HepG2 (cell line): ENCODE results near the gene KIF1C. TPM values are rescaled to one million over a fixed set of nuclear protein-coding genes. Genes with fewer than 3 reads are reported as not detected.

Source experiments
- CEBPB ChIP-seq: IDR thresholded peaks from 2 replicates; pipeline ENCODE4 v1.6.1; 2011; ENCODE audit warnings: low read depth, low read length, improper control_type of control experiment, borderline replicate concordance
- CENPT ChIP-seq: sonication (generic); formaldehyde crosslinking; IDR thresholded peaks from 2 replicates; pipeline ENCODE4 v1.8.0; 2022; ENCODE audit warnings: low read depth, mild to moderate bottlenecking, moderate library complexity, missing genetic modification reagents
- EP300 ChIP-seq, 3 experiments: sonication (generic) in 1 of 3; formaldehyde crosslinking in 1 of 3; IDR thresholded peaks; 2 replicates each; pipeline versions ENCODE4 v1.5.1 to v1.6.1; 2011 to 2020; ENCODE audit warnings: low read depth in 2 of 3, low read length in 2 of 3, borderline replicate concordance in 1 of 3, improper control_type of control experiment in 1 of 3, mild to moderate bottlenecking in 1 of 3, missing genetic modification reagents in 1 of 3, moderate library complexity in 1 of 3
- HMGA1 ChIP-seq: sonication (generic); formaldehyde crosslinking; conservative IDR thresholded peaks from 2 replicates; pipeline ENCODE4 v1.4.0; 2020; ENCODE audit warnings: missing genetic modification reagents
- HOXA7 ChIP-seq: sonication (generic); formaldehyde crosslinking; IDR thresholded peaks from 2 replicates; pipeline ENCODE4 v1.8.1; 2022; ENCODE audit warnings: mild to moderate bottlenecking, missing genetic modification reagents, moderate library complexity
- NFE2 ChIP-seq: sonication (generic); formaldehyde crosslinking; IDR thresholded peaks from 2 replicates; pipeline ENCODE4 v1.4.0; 2020; ENCODE audit warnings: missing genetic modification reagents
- SRF ChIP-seq: IDR thresholded peaks from 2 replicates; pipeline ENCODE4 v1.6.1; 2011; ENCODE audit warnings: mild to moderate bottlenecking, low read depth, low read length, moderate library complexity
- ZBTB20 ChIP-seq: sonication (generic); formaldehyde crosslinking; IDR thresholded peaks from 2 replicates; pipeline ENCODE4 v1.8.1; 2023; ENCODE audit warnings: missing genetic modification reagents, low read depth, mild to moderate bottlenecking, borderline replicate concordance
- ZKSCAN5 ChIP-seq: sonication (generic); formaldehyde crosslinking; IDR thresholded peaks from 2 replicates; pipeline ENCODE4 v1.5.1; 2020; ENCODE audit warnings: mild to moderate bottlenecking, missing genetic modification reagents
- ZNF552 ChIP-seq: sonication (generic); formaldehyde crosslinking; IDR thresholded peaks from 2 replicates; pipeline ENCODE4 v1.9.0; 2022; ENCODE audit warnings: missing genetic modification reagents, mild to moderate bottlenecking, borderline replicate concordance
- ZNF639 ChIP-seq: conservative IDR thresholded peaks from 2 replicates; pipeline ENCODE4 v1.6.1; 2018; ENCODE audit warnings: missing genetic modification reagents
- ZNF703 ChIP-seq: sonication (generic); formaldehyde crosslinking; IDR thresholded peaks from 2 replicates; pipeline ENCODE4 v1.5.1; 2020; ENCODE audit warnings: missing genetic modification reagents, mild to moderate bottlenecking, moderate library complexity, borderline replicate concordance
- ZNF766 ChIP-seq: sonication (generic); formaldehyde crosslinking; IDR thresholded peaks from 2 replicates; pipeline ENCODE4 v1.5.0; 2020; ENCODE audit warnings: missing genetic modification reagents, borderline replicate concordance
- polyA plus RNA-seq, 8 experiments: library from polyadenylated mRNA; depleted of rRNA in 3 of 8; stranded (reverse) in 7 of 8; unstranded in 1 of 8; fragments of >200 nt; fragmentation: Illumina TruSeq in 4 of 8; extraction: Trizol in 4 of 8; gene quantifications; 2 replicates each; pipeline versions ENCODE4 v1.2.1 to v1.2.3, GENCODE V29; 2011 to 2016; ENCODE audit warnings: low read depth in 4 of 8, missing spikeins in 1 of 8, mixed read lengths in 1 of 8; ENCODE audit not compliant: insufficient read depth in 1 of 8
- total RNA-seq, 5 experiments: library from RNA; depleted of rRNA; stranded (reverse); fragments of >200 nt; fragmentation: Illumina TruSeq; extraction: Trizol; gene quantifications; 2 replicates each; pipeline ENCODE4 v1.2.3, GENCODE V29; 2016; ENCODE audit warnings: low read depth in 1 of 5
- TF ChIP-seq, protein P1 (sequence below): sonication (generic); formaldehyde crosslinking; IDR thresholded peaks from 2 replicates; pipeline ENCODE4 v1.8.0; 2022; ENCODE audit warnings: missing genetic modification reagents, low read depth, mild to moderate bottlenecking, borderline replicate concordance
- TF ChIP-seq, protein P2 (sequence below), 2 experiments: fragments of 450-650 bp in 1 of 2; sonication (generic) in 1 of 2; formaldehyde crosslinking; IDR thresholded peaks; 2 replicates each; pipeline versions ENCODE4 v1.5.0 to v1.8.0; 2020 to 2022; ENCODE audit warnings: mild to moderate bottlenecking in 1 of 2, missing genetic modification reagents in 1 of 2
- TF ChIP-seq, protein P3 (sequence below): sonication (generic); formaldehyde crosslinking; IDR thresholded peaks from 2 replicates; pipeline ENCODE4 v1.8.1; 2022; ENCODE audit warnings: low read depth, mild to moderate bottlenecking, missing genetic modification reagents
- TF ChIP-seq, protein P4 (sequence below): sonication (generic); formaldehyde crosslinking; IDR thresholded peaks from 2 replicates; pipeline ENCODE4 v1.5.0; 2020; ENCODE audit warnings: mild to moderate bottlenecking, missing genetic modification reagents

The KIF1C gene
- total and polyA plus RNA-seq, 2 of the 13 experiments (the other 11 are each of a cell fraction or from before 2014, with no cell fraction given), result 70.0 to 104 TPM

GRCh38 chr17:4969551-4970173, 28.1 kb upstream of the KIF1C start (continued):
- TF ChIP-seq, protein P1, sequence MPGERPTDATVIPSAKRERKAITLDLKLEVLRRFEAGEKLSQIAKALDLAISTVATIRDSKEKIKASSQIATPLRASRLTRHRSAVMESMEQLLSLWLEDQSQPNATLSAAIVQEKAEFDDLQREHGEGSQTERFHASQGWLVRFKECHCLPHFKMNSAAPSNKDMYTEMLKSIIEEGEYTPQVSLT (CRISPR knock-in tag), result no peak
- no peak for TF ChIP-seq ZBTB20 (CRISPR knock-in tag)
- no peak for TF ChIP-seq HOXA7
- no peak for TF ChIP-seq SRF
- no peak; the same call in 1 of the 2 replicates for TF ChIP-seq ZNF766 (CRISPR knock-in tag)
- no peak for TF ChIP-seq ZNF639 (CRISPR knock-in tag)
- TF ChIP-seq, protein P2, sequence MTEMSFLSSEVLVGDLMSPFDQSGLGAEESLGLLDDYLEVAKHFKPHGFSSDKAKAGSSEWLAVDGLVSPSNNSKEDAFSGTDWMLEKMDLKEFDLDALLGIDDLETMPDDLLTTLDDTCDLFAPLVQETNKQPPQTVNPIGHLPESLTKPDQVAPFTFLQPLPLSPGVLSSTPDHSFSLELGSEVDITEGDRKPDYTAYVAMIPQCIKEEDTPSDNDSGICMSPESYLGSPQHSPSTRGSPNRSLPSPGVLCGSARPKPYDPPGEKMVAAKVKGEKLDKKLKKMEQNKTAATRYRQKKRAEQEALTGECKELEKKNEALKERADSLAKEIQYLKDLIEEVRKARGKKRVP (CRISPR knock-in tag; IDR thresholded peaks at IDR 0.05), result no peak
- TF ChIP-seq, protein P3, sequence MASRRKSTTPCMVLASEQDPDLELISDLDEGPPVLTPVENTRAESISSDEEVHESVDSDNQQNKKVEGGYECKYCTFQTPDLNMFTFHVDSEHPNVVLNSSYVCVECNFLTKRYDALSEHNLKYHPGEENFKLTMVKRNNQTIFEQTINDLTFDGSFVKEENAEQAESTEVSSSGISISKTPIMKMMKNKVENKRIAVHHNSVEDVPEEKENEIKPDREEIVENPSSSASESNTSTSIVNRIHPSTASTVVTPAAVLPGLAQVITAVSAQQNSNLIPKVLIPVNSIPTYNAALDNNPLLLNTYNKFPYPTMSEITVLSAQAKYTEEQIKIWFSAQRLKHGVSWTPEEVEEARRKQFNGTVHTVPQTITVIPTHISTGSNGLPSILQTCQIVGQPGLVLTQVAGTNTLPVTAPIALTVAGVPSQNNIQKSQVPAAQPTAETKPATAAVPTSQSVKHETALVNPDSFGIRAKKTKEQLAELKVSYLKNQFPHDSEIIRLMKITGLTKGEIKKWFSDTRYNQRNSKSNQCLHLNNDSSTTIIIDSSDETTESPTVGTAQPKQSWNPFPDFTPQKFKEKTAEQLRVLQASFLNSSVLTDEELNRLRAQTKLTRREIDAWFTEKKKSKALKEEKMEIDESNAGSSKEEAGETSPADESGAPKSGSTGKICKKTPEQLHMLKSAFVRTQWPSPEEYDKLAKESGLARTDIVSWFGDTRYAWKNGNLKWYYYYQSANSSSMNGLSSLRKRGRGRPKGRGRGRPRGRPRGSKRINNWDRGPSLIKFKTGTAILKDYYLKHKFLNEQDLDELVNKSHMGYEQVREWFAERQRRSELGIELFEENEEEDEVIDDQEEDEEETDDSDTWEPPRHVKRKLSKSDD (CRISPR knock-in tag), result peak; percentile 41; the same call in 1 of the 2 replicates
- TF ChIP-seq EP300 (IDR thresholded peaks at IDR 0.05; ENCODE audit: low read depth in 2 of 2, low read length in 2 of 2), result 0 out of 4 replicates have a peak, but pooled peaks of 1 of the 2 experiments have one; percentile 3
- no peak for TF ChIP-seq EP300 (CRISPR knock-in tag; IDR thresholded peaks at IDR 0.05; ENCODE audit: borderline replicate concordance)
- no peak for TF ChIP-seq NFE2 (CRISPR knock-in tag)
- TF ChIP-seq, protein P4, sequence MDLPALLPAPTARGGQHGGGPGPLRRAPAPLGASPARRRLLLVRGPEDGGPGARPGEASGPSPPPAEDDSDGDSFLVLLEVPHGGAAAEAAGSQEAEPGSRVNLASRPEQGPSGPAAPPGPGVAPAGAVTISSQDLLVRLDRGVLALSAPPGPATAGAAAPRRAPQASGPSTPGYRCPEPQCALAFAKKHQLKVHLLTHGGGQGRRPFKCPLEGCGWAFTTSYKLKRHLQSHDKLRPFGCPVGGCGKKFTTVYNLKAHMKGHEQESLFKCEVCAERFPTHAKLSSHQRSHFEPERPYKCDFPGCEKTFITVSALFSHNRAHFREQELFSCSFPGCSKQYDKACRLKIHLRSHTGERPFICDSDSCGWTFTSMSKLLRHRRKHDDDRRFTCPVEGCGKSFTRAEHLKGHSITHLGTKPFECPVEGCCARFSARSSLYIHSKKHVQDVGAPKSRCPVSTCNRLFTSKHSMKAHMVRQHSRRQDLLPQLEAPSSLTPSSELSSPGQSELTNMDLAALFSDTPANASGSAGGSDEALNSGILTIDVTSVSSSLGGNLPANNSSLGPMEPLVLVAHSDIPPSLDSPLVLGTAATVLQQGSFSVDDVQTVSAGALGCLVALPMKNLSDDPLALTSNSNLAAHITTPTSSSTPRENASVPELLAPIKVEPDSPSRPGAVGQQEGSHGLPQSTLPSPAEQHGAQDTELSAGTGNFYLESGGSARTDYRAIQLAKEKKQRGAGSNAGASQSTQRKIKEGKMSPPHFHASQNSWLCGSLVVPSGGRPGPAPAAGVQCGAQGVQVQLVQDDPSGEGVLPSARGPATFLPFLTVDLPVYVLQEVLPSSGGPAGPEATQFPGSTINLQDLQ (CRISPR knock-in tag), result no peak
- TF ChIP-seq ZKSCAN5 (CRISPR knock-in tag), result no peak
- no peak for TF ChIP-seq CEBPB
- TF ChIP-seq HMGA1 (CRISPR knock-in tag), result no peak
- no peak for TF ChIP-seq ZNF552 (CRISPR knock-in tag)
- TF ChIP-seq CENPT (CRISPR knock-in tag), result no peak
- TF ChIP-seq ZNF703 (CRISPR knock-in tag), result no peak
